HEK293 (cell line): ENCODE results near the gene TNFAIP3.

ENCODE experiments used
- CTCF ChIA-PET: fragments of 350-600 bp; formaldehyde crosslinking; extraction: SDS; loops from one replicate; lab custom pipeline; 2021; ENCODE audit warnings: antibody characterized with exemption; lab: Yijun Ruan, JAX
- POLR2A ChIA-PET: fragments of 300-600 bp; formaldehyde crosslinking; extraction: SDS; loops from one replicate; lab custom pipeline; 2020; ENCODE audit warnings: antibody characterized with exemption, inconsistent platforms; lab: Yijun Ruan, JAX
- H3K27ac ChIP-seq: fragments of 200-500 bp; sonication (Bioruptor generic); 2 replicates; pipeline ENCODE4 v1.5.1; 2014; ENCODE audit warnings: low read depth, low read length, control low read depth, inconsistent platforms; ENCODE audit errors: extremely low read depth
- H3K36me3 ChIP-seq, 2 experiments: fragments of 200-500 bp in 1 of 2; sonication (Bioruptor generic) in 1 of 2; 1 replicate in 1 of 2; 2 replicates in 1 of 2; pipeline ENCODE4 v1.5.1; 2014 to 2017; ENCODE audit warnings: inconsistent platforms in 2 of 2, low read length in 2 of 2; ENCODE audit not compliant: control insufficient read depth in 2 of 2, insufficient read depth in 1 of 2
- H3K4me1 ChIP-seq: fragments of 200-500 bp; sonication (Bioruptor generic); 2 replicates; pipeline ENCODE4 v1.5.1; 2014; ENCODE audit warnings: mild to moderate bottlenecking, low read length, inconsistent platforms; ENCODE audit not compliant: control insufficient read depth, insufficient read depth
- H3K4me3 ChIP-seq: 2 replicates; pipeline ENCODE4 v1.5.1; 2011; ENCODE audit warnings: low read depth, mild to moderate bottlenecking, control low read depth, low read length, moderate library complexity
- H3K9me3 ChIP-seq: fragments of 200-500 bp; sonication (Bioruptor generic); 2 replicates; pipeline ENCODE4 v1.5.1; 2014; ENCODE audit warnings: low read depth, low read length, inconsistent platforms; ENCODE audit not compliant: control insufficient read depth, insufficient read depth
- MEIS1 ChIP-seq: sonication (generic); formaldehyde crosslinking; IDR thresholded peaks from 2 replicates; pipeline ENCODE4 v1.8.1; 2022; ENCODE audit warnings: missing genetic modification reagents, mild to moderate bottlenecking, borderline replicate concordance
- SP3 ChIP-seq: fragments of 450-650 bp; formaldehyde crosslinking; IDR thresholded peaks from 2 replicates; pipeline ENCODE4 v1.5.1; 2016; ENCODE audit warnings: missing biosample characterization, missing genetic modification characterization
- TRIM28 ChIP-seq: IDR thresholded peaks from 2 replicates; pipeline ENCODE4 v1.6.1; 2011; ENCODE audit warnings: low read length, control low read depth, borderline replicate concordance
- ZBTB48 ChIP-seq: fragments of 450-650 bp; formaldehyde crosslinking; IDR thresholded peaks from 2 replicates; pipeline ENCODE4 v1.5.1; 2016; ENCODE audit warnings: missing biosample characterization, missing genetic modification characterization
- ZEB2 ChIP-seq: fragments of 450-650 bp; formaldehyde crosslinking; IDR thresholded peaks from 2 replicates; pipeline ENCODE4 v1.5.1; 2016; ENCODE audit warnings: missing biosample characterization, missing genetic modification characterization
- ZNF132 ChIP-seq: fragments of 450-650 bp; formaldehyde crosslinking; IDR thresholded peaks from 2 replicates; pipeline ENCODE4 v1.5.1; 2017; ENCODE audit warnings: missing biosample characterization, missing genetic modification characterization, borderline replicate concordance
- ZNF311 ChIP-seq: fragments of 450-650 bp; formaldehyde crosslinking; IDR thresholded peaks from 2 replicates; pipeline ENCODE4 v1.5.1; 2017; ENCODE audit warnings: missing biosample characterization, missing genetic modification characterization, borderline replicate concordance
- ZNF335 ChIP-seq: fragments of 450-650 bp; formaldehyde crosslinking; conservative IDR thresholded peaks from 2 replicates; pipeline ENCODE4 v1.5.1; 2016; ENCODE audit warnings: missing biosample characterization, missing genetic modification characterization
- ZNF341 ChIP-seq: fragments of 450-650 bp; formaldehyde crosslinking; IDR thresholded peaks from 2 replicates; pipeline ENCODE4; 2016; ENCODE audit warnings: low read depth, missing biosample characterization, missing genetic modification characterization
- ZNF777 ChIP-seq: fragments of 450-650 bp; formaldehyde crosslinking; IDR thresholded peaks from 2 replicates; pipeline ENCODE4 v1.5.1; 2017; ENCODE audit warnings: missing biosample characterization, missing genetic modification characterization, borderline replicate concordance
- TF ChIP-seq, protein P1 (sequence below): fragments of 450-650 bp; formaldehyde crosslinking; IDR thresholded peaks from 2 replicates; pipeline ENCODE4 v1.5.1; 2016; ENCODE audit warnings: missing biosample characterization, missing genetic modification characterization
- TF ChIP-seq, protein P2 (sequence below): fragments of 450-650 bp; formaldehyde crosslinking; IDR thresholded peaks from 2 replicates; pipeline ENCODE4 v1.5.1; 2016; ENCODE audit warnings: missing biosample characterization, missing genetic modification characterization
- TF ChIP-seq, protein P3 (sequence below): fragments of 450-650 bp; formaldehyde crosslinking; IDR thresholded peaks from 2 replicates; pipeline ENCODE4 v1.5.0; 2017; ENCODE audit warnings: missing biosample characterization, missing genetic modification characterization, borderline replicate concordance

TNFAIP3 gene

DNA sequence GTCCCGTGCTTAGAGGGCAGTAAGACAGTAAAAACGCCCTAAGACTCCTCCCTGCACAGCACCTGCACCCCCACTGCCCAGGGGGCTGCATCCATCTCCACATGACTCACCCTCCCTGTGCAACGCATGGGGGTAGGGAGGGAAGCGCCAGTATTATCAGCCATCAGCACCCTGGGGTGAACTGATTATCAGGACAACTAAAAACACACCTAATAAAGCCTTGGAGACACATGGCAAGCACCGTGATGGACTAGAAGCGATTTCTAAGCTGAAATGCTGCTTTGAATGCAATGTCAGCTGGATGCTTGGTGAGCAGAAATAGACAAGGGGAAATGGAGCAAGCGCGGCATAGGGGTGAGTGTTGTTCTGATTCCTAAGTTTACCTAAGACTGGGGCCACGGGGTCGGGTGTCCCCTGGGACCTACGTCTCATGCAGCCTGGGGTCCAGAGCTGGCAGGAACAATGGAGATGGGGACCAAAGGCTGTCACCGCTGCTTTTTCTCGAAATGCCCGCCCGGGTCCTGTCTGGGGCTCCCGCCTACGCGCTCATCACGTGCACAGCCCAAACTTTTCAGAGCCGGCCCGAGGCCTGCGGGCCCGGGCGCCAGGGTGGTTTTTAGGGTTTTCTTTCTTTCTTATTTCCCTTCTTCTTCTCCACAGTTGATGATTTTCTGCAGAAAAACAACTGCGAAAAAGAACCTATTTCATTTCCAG, 702 bp upstream of the TNFAIP3 start (continued):
- TF ChIP-seq ZBTB48 (tag by site-specific recombination) (peak; percentile 67), TRIM28 (0 out of 2 replicates have a peak, but pooled peaks have one; percentile 43), SP3 (tag by site-specific recombination) (peak; percentile 54), ZEB2 (tag by site-specific recombination) (peak; percentile 60; the same call in 1 of the 2 replicates), ZNF311 (tag by site-specific recombination) (no peak), MEIS1 (CRISPR knock-in tag) (peak; percentile 10; the same call in 1 of the 2 replicates), ZNF132 (no peak), ZNF777 (tag by site-specific recombination) (no peak)
- TF ChIP-seq, protein P1, sequence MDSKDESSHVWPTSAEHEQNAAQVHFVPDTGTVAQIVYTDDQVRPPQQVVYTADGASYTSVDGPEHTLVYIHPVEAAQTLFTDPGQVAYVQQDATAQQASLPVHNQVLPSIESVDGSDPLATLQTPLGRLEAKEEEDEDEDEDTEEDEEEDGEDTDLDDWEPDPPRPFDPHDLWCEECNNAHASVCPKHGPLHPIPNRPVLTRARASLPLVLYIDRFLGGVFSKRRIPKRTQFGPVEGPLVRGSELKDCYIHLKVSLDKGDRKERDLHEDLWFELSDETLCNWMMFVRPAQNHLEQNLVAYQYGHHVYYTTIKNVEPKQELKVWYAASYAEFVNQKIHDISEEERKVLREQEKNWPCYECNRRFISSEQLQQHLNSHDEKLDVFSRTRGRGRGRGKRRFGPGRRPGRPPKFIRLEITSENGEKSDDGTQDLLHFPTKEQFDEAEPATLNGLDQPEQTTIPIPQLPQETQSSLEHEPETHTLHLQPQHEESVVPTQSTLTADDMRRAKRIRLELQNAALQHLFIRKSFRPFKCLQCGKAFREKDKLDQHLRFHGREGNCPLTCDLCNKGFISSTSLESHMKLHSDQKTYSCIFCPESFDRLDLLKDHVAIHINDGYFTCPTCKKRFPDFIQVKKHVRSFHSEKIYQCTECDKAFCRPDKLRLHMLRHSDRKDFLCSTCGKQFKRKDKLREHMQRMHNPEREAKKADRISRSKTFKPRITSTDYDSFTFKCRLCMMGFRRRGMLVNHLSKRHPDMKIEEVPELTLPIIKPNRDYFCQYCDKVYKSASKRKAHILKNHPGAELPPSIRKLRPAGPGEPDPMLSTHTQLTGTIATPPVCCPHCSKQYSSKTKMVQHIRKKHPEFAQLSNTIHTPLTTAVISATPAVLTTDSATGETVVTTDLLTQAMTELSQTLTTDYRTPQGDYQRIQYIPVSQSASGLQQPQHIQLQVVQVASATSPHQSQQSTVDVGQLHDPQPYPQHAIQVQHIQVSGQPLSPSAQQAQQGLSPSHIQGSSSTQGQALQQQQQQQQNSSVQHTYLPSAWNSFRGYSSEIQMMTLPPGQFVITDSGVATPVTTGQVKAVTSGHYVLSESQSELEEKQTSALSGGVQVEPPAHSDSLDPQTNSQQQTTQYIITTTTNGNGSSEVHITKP (tag by site-specific recombination): 0 out of 2 replicates have a peak, but pooled peaks have one; percentile 49
- TF ChIP-seq, protein P2, sequence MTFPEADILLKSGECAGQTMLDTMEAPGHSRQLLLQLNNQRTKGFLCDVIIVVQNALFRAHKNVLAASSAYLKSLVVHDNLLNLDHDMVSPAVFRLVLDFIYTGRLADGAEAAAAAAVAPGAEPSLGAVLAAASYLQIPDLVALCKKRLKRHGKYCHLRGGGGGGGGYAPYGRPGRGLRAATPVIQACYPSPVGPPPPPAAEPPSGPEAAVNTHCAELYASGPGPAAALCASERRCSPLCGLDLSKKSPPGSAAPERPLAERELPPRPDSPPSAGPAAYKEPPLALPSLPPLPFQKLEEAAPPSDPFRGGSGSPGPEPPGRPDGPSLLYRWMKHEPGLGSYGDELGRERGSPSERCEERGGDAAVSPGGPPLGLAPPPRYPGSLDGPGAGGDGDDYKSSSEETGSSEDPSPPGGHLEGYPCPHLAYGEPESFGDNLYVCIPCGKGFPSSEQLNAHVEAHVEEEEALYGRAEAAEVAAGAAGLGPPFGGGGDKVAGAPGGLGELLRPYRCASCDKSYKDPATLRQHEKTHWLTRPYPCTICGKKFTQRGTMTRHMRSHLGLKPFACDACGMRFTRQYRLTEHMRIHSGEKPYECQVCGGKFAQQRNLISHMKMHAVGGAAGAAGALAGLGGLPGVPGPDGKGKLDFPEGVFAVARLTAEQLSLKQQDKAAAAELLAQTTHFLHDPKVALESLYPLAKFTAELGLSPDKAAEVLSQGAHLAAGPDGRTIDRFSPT: peak; percentile 63

DNA sequence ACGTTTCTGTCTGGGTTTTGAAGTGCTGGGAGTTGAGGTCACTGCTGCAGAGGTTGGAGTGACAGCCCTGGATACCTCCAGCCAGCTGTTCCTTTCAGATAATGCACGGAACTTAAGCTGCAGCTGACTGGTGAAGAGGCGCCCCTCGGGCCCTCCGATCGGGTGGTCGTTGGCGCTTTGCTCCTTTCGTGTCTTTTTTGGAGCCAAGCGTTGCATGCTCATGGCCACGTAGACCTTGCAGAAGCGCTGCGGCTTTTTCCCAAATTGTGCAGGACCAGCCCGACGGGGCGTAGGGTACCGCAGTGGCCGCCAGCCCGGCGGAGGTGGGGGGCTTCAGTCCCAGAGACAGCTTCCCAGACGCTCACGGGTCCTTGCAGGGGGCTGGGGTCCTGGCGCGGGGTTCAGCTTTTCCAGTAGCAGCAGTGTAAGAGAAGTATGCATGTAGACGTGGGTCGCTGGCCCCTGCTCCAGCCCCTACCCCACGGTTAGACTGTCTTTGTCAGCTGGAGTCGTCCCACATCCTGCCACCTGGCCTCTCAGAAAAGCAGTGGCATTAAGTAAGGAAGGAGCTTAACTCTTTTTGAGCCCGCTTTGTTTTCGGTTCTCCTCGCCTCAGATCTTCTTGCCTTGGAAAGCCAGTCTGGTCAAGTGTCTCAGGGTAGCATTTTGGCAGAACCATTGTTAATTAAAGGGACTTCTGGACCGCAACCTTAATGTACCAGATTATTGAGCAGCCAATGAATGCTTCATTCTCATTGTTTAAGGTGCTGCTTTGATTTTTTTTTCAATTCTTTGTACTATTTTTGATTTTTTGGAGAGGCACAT, 838 bp downstream of the TNFAIP3 start:
- no peaks in the 10 kb centered on the region for H3K9me3 ChIP-seq
- TF ChIP-seq, protein P3, sequence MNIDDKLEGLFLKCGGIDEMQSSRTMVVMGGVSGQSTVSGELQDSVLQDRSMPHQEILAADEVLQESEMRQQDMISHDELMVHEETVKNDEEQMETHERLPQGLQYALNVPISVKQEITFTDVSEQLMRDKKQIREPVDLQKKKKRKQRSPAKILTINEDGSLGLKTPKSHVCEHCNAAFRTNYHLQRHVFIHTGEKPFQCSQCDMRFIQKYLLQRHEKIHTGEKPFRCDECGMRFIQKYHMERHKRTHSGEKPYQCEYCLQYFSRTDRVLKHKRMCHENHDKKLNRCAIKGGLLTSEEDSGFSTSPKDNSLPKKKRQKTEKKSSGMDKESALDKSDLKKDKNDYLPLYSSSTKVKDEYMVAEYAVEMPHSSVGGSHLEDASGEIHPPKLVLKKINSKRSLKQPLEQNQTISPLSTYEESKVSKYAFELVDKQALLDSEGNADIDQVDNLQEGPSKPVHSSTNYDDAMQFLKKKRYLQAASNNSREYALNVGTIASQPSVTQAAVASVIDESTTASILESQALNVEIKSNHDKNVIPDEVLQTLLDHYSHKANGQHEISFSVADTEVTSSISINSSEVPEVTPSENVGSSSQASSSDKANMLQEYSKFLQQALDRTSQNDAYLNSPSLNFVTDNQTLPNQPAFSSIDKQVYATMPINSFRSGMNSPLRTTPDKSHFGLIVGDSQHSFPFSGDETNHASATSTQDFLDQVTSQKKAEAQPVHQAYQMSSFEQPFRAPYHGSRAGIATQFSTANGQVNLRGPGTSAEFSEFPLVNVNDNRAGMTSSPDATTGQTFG (tag by site-specific recombination): no peak
- TF ChIP-seq ZNF341 (0 out of 2 replicates have a peak, but pooled peaks have one; percentile 48), ZNF335 (tag by site-specific recombination) (peak; percentile 75)
- TF ChIP-seq, all 188 proteins: peak for 2
- Histone ChIP-seq H3K4me1 (peaks cover 16% of the 10 kb centered on the region), H3K36me3 (peaks cover 0 to 16% of the 10 kb centered on the region in 2 experiments; a peak in 1 of 3 replicates), H3K4me3 (peak overlapping the region; percentile 67), H3K27ac (peak overlapping the region; percentile 60; the same call in 1 of the 2 replicates)
- POLR2A ChIA-PET: interaction anchor here (0.5 kb wide), 1 partner anchor 43 kb away, joined by 3 read pairs; no protein-coding TSS in a partner anchor
- CTCF ChIA-PET: interaction anchor here (0.6 to 3.6 kb wide), 33 partner anchors 8 to 1444 kb away, joined by 3 to 17 read pairs (median 5); no protein-coding TSS in a partner anchor
